Neural cell (in vitro differentiated cells): ENCODE measurements around the gene MCM5. TPM values are rescaled to one million over a fixed set of nuclear protein-coding genes. Genes with fewer than 3 reads are reported as not detected.

Experiments
- H2AFZ ChIP-seq: fragments of 200-600, 300-800 bp; sonication (generic), shearing (Covaris generic); 2 replicates; pipeline ENCODE4 v1.6.0; 2014; ENCODE audit warnings: low read depth, mild to moderate bottlenecking, antibody characterized with exemption, low read length, moderate library complexity
- H3F3A ChIP-seq: fragments of 200-600 bp; shearing (Covaris generic); 2 replicates; pipeline ENCODE4 v1.6.1; 2016; ENCODE audit warnings: mild to moderate bottlenecking, moderate library complexity, mixed read lengths, antibody characterized with exemption, low read length; ENCODE audit not compliant: insufficient read depth, poor library complexity, severe bottlenecking
- H3K27ac ChIP-seq: fragments of 200-600, 300-800 bp; sonication (generic), shearing (Covaris generic); 2 replicates; pipeline ENCODE4 v1.5.1; 2014; ENCODE audit warnings: mild to moderate bottlenecking, low read length, moderate library complexity
- H3K27me3 ChIP-seq: fragments of 300-800, 200-600 bp; sonication (generic), shearing (Covaris generic); 2 replicates; pipeline ENCODE4 v1.6.0; 2014; ENCODE audit warnings: mild to moderate bottlenecking, low read depth, low read length, moderate library complexity; ENCODE audit not compliant: insufficient read depth
- H3K36me3 ChIP-seq: fragments of 300-800, 200-600 bp; sonication (generic), shearing (Covaris generic); 2 replicates; pipeline ENCODE4 v1.5.1; 2014; ENCODE audit warnings: mild to moderate bottlenecking, antibody characterized with exemption, low read length, moderate library complexity; ENCODE audit not compliant: insufficient read depth
- H3K4me2 ChIP-seq: fragments of 300-800, 200-600 bp; sonication (generic), shearing (Covaris generic); 2 replicates; pipeline ENCODE4 v1.6.0; 2014; ENCODE audit warnings: mild to moderate bottlenecking, low read length
- H3K4me3 ChIP-seq: fragments of 300-800, 200-600 bp; sonication (generic), shearing (Covaris generic); 2 replicates; pipeline ENCODE4 v1.5.1; 2014; ENCODE audit warnings: mild to moderate bottlenecking, low read length, moderate library complexity
- H3K79me2 ChIP-seq: fragments of 200-600 bp; shearing (Covaris generic); replicated peaks from 2 replicates; pipeline ENCODE4 v1.6.0; 2014; ENCODE audit warnings: mild to moderate bottlenecking, low read length, moderate library complexity; ENCODE audit not compliant: insufficient read depth
- H3K9ac ChIP-seq: fragments of 300-800, 200-600 bp; sonication (generic), shearing (Covaris generic); 2 replicates; pipeline ENCODE4 v1.6.1; 2016; ENCODE audit warnings: mild to moderate bottlenecking, low read length, mixed read lengths
- H3K9me2 ChIP-seq: fragments of 200-600 bp; shearing (Covaris generic); 2 replicates; pipeline ENCODE4 v1.6.1; 2016; ENCODE audit warnings: mild to moderate bottlenecking, low read length, mixed read lengths; ENCODE audit not compliant: insufficient read depth
- H3K9me3 ChIP-seq: fragments of 200-600, 300-800 bp; sonication (generic), shearing (Covaris generic); 2 replicates; pipeline ENCODE4 v1.6.1; 2016; ENCODE audit warnings: mild to moderate bottlenecking, mixed run types, low read length, moderate library complexity, mixed read lengths
- H4K20me1 ChIP-seq: fragments of 200-600 bp; shearing (Covaris generic); 2 replicates; pipeline ENCODE4 v1.6.1; 2016; ENCODE audit warnings: mild to moderate bottlenecking, mixed run types; ENCODE audit not compliant: insufficient read depth
- CTCF ChIP-seq: fragments of 450-650 bp; IDR thresholded peaks from 2 replicates; pipeline ENCODE4 v1.5.1; 2014; ENCODE audit warnings: antibody characterized with exemption, mild to moderate bottlenecking, moderate library complexity; ENCODE audit not compliant: poor library complexity, severe bottlenecking
- EP300 ChIP-seq: fragments of 450-650 bp; conservative IDR thresholded peaks from 2 replicates; pipeline ENCODE4 v1.6.1; 2014; ENCODE audit warnings: antibody characterized with exemption, mild to moderate bottlenecking, moderate library complexity; ENCODE audit not compliant: poor library complexity, severe bottlenecking
- EZH2 ChIP-seq: fragments of 200-600, 300-800 bp; shearing (Covaris generic), sonication (generic); IDR thresholded peaks from 2 replicates; pipeline ENCODE4 v1.6.1; 2014; ENCODE audit warnings: antibody characterized with exemption, low read length, borderline replicate concordance, mild to moderate bottlenecking; ENCODE audit not compliant: insufficient read depth, poor library complexity, severe bottlenecking
- MXI1 ChIP-seq: fragments of 450-650 bp; conservative IDR thresholded peaks from 2 replicates; pipeline ENCODE4 v1.6.1; 2014; ENCODE audit warnings: antibody characterized with exemption, mild to moderate bottlenecking; ENCODE audit not compliant: poor library complexity, severe bottlenecking
- POLR2AphosphoS5 ChIP-seq: IDR thresholded peaks from 2 replicates; pipeline ENCODE4 v1.6.1; 2012
- RAD21 ChIP-seq: fragments of 450-650 bp; conservative IDR thresholded peaks from 2 replicates; pipeline ENCODE4 v1.6.1; 2014; ENCODE audit warnings: antibody characterized with exemption, mild to moderate bottlenecking, moderate library complexity
- REST ChIP-seq: IDR thresholded peaks from 2 replicates; pipeline ENCODE4 v1.6.1; 2012; ENCODE audit warnings: borderline replicate concordance
- SMC3 ChIP-seq: fragments of 450-650 bp; conservative IDR thresholded peaks from 2 replicates; pipeline ENCODE4 v1.6.1; 2014; ENCODE audit warnings: antibody characterized with exemption, mild to moderate bottlenecking, moderate library complexity; ENCODE audit not compliant: poor library complexity
- TAF1 ChIP-seq: IDR thresholded peaks from 2 replicates; pipeline ENCODE4 v1.6.1; 2012; ENCODE audit warnings: low read depth
- polyA plus RNA-seq: library from polyadenylated mRNA; depleted of rRNA; stranded (reverse); fragments of >200 nt; gene quantifications from 2 replicates; pipeline ENCODE4 v1.2.3, GENCODE V29; 2014

Gene MCM5
- polyA plus RNA-seq, 1 donor from 2014 or later, result 6.9 TPM

GRCh38 chr22:35449829-35450689 lies 50.1 kb downstream of the MCM5 start:
- no peak overlapping the region for H3K4me3 ChIP-seq
- H2AFZ ChIP-seq, result no peak overlapping the region
- TF ChIP-seq POLR2AphosphoS5 (no peak), SMC3 (no peak), EZH2 (no peak), EP300 (no peak), RAD21 (no peak), MXI1 (no peak), TAF1 (no peak), REST (no peak), CTCF (no peak)
- H3K9me3 ChIP-seq, result no peaks in the 10 kb centered on the region
- H3K36me3 ChIP-seq, result no peaks in the 10 kb centered on the region
- H3K79me2 ChIP-seq, result no peaks in the 10 kb centered on the region
- no peak overlapping the region for H3K4me2 ChIP-seq
- H3K9me2 ChIP-seq, result no peaks in the 10 kb centered on the region
- no peak overlapping the region for H3K9ac ChIP-seq
- no peaks in the 10 kb centered on the region for H3F3A ChIP-seq
- H3K27ac ChIP-seq, result peak overlapping the region; percentile 5
- no peaks in the 10 kb centered on the region for H4K20me1 ChIP-seq
- no peaks in the 10 kb centered on the region for H3K27me3 ChIP-seq

- Histone ChIP-seq H4K20me1 (no peaks in the 10 kb centered on the region), H3K27ac (peak overlapping the region; percentile 62), H3K4me3 (peak overlapping the region; percentile 25), H3K36me3 (no peaks in the 10 kb centered on the region), H2AFZ (no peak overlapping the region), H3K9me3 (no peaks in the 10 kb centered on the region), H3K4me2 (no peak overlapping the region), H3K9ac (peak overlapping the region; percentile 36), H3K79me2 (no peaks in the 10 kb centered on the region), H3K9me2 (no peaks in the 10 kb centered on the region), H3F3A (no peaks in the 10 kb centered on the region), H3K27me3 (no peaks in the 10 kb centered on the region)
- TF ChIP-seq CTCF, result no peak
- peak; percentile 33 for TF ChIP-seq EP300
- peak; percentile 15 for TF ChIP-seq MXI1
- TF ChIP-seq RAD21, result no peak
Observed at GRCh38 chr22:35450824-35451569, 51.1 kb downstream of the MCM5 start.
